Measurements from ENCODE around the gene SLC52A3. TPM values are rescaled to one million over a fixed set of nuclear protein-coding genes. Genes with fewer than 3 reads are reported as not detected.

Gene SLC52A3
- total RNA-seq (2022; extraction: Qiagen RNA extraction), result 0.32 to 0.57 TPM (median 0.48 TPM) in 5 replicates

GRCh38 chr20:768426-768978, at the start of gene SLC52A3:
TSS of gene SLC52A3 (minus strand) at chr20:768500. CDS start at chr20:765774, 2,726 bp downstream.

Other genes with a start within 250 kb of the SLC52A3 start
- gene CSNK2A1, start 224.7 kb downstream of the SLC52A3 start, total RNA-seq (2022; extraction: Qiagen RNA extraction), result 131 to 157 TPM (median 146 TPM) in 5 replicates
- gene TCF15, start 158.2 kb downstream of the SLC52A3 start, total RNA-seq (2022; extraction: Qiagen RNA extraction), result not detected in 5 replicates
- gene SRXN1, start 115.3 kb downstream of the SLC52A3 start, total RNA-seq (2022; extraction: Qiagen RNA extraction), result 193 to 242 TPM (median 204 TPM) in 5 replicates
- 0.08 TPM in 1 of 5 replicates, not detected in the others for gene SCRT2, start 92.7 kb downstream of the SLC52A3 start, total RNA-seq (2022; extraction: Qiagen RNA extraction)
- 5.3 to 11.3 TPM (median 10.3 TPM) in 5 replicates for gene FAM110A, start 65.2 kb upstream of the SLC52A3 start, total RNA-seq (2022; extraction: Qiagen RNA extraction)
- 0.03 to 0.05 TPM (median 0.03 TPM) in 3 of 5 replicates, not detected in the others for gene ANGPT4, start 147.8 kb upstream of the SLC52A3 start, total RNA-seq (2022; extraction: Qiagen RNA extraction)
- gene RSPO4, start 233.8 kb upstream of the SLC52A3 start, total RNA-seq (2022; extraction: Qiagen RNA extraction), result not detected in 5 replicates

Data from A549 treated with Mapracorat at 1 μM for 4 hours (cell line).